Mesodermal cell (in vitro differentiated cells): ENCODE results near the gene ASH1L.
"Not testable (repeated sequence)": the region's sequence is repeated elsewhere in the genome, so short reads cannot be mapped to it uniquely, and the experiment has no call there.

Experiments
- H3K27ac ChIP-seq: 2 replicates; pipeline ENCODE4 v1.7.0; 2013; ENCODE audit warnings: mild to moderate bottlenecking, low read depth, low read length, moderate library complexity; ENCODE audit not compliant: severe bottlenecking
- H3K36me3 ChIP-seq: 2 replicates; pipeline ENCODE4 v1.7.1; 2013; ENCODE audit warnings: mild to moderate bottlenecking, low read length, moderate library complexity; ENCODE audit not compliant: control insufficient read depth, insufficient read depth
- H3K4me1 ChIP-seq: one replicate; pipeline ENCODE4 v1.7.1; 2013; ENCODE audit warnings: mild to moderate bottlenecking, low read length; ENCODE audit not compliant: insufficient read depth, control insufficient read depth, poor library complexity, severe bottlenecking
- H3K4me3 ChIP-seq: 2 replicates; pipeline ENCODE4 v1.7.0; 2013; ENCODE audit warnings: low read length, control low read depth, mild to moderate bottlenecking; ENCODE audit not compliant: insufficient read depth, poor library complexity, severe bottlenecking; ENCODE audit errors: extremely low read depth
- H3K9me3 ChIP-seq: 2 replicates; pipeline ENCODE4 v1.7.1; 2013; ENCODE audit warnings: mild to moderate bottlenecking, low read length, moderate library complexity; ENCODE audit not compliant: control insufficient read depth
- WGBS, 2 experiments: methylation state at CpG; one replicate each; pipeline ENCODE4 v1.1.5; 2013; ENCODE audit warnings: missing lambda C conversion rate in 2 of 2; ENCODE audit not compliant: insufficient coverage in 2 of 2; 5-methylcytosine and 5-hydroxymethylcytosine counted together

Gene ASH1L

GRCh38 chr1:155591770-155592169 is 29.2 kb upstream of the ASH1L start:
- Histone ChIP-seq H3K27ac (no peak overlapping the region), H3K4me3 (no peak overlapping the region), H3K9me3 (no peaks in the 10 kb centered on the region), H3K4me1 (no peaks in the 10 kb centered on the region), H3K36me3 (no peaks in the 10 kb centered on the region)
- WGBS, 2 experiments = 33 to 80% methylated on average over 1 to 2 of the region's 6 CpGs

GRCh38 chr1:155590516-155591247 is 28.1 kb upstream of the ASH1L start:
- not testable (repeated sequence) for H3K9me3 ChIP-seq, H3K4me3 ChIP-seq, H3K36me3 ChIP-seq, H3K4me1 ChIP-seq, H3K27ac ChIP-seq
- WGBS, 2 experiments = 94 to 97% methylated on average over 19 to 20 of the region's 20 CpGs

- not testable (repeated sequence) for H3K4me1 ChIP-seq, H3K36me3 ChIP-seq, H3K9me3 ChIP-seq, H3K27ac ChIP-seq, H3K4me3 ChIP-seq
- no CpG with 5 or more reads among the region's 3 CpGs for WGBS, 2 experiments
Observed at GRCh38 chr1:155589282-155589681, 26.7 kb upstream of the ASH1L start.

- WGBS, 2 experiments = 92 to 93% methylated on average over 5 of the region's 6 CpGs
- H3K27ac ChIP-seq, H3K4me1 ChIP-seq, H3K9me3 ChIP-seq, H3K4me3 ChIP-seq, H3K36me3 ChIP-seq: not testable (repeated sequence)
Observed at GRCh38 chr1:155583846-155584245, 21.2 kb upstream of the ASH1L start.

- H3K4me1 ChIP-seq, H3K27ac ChIP-seq, H3K9me3 ChIP-seq, H3K4me3 ChIP-seq: not testable (repeated sequence)
- 90% methylated on average over 4 of the region's 6 CpGs; no CpG with 5 or more reads in 1 of the 2 experiments for WGBS, 2 experiments
- peaks cover 10% of the 10 kb centered on the region for H3K36me3 ChIP-seq
Observed at GRCh38 chr1:155575608-155576007, 13.0 kb upstream of the ASH1L start.

- no peak overlapping the region for H3K27ac ChIP-seq
- no peaks in the 10 kb centered on the region for H3K9me3 ChIP-seq
- no peaks in the 10 kb centered on the region for H3K4me1 ChIP-seq
- WGBS, 2 experiments = 95 to 100% methylated on average over 2 to 3 of the region's 3 CpGs
- H3K4me3 ChIP-seq = no peak overlapping the region
- peaks cover 21% of the 10 kb centered on the region for H3K36me3 ChIP-seq
Observed at GRCh38 chr1:155574077-155574476, 11.5 kb upstream of the ASH1L start.

GRCh38 chr1:155570593-155570990 is 8.0 kb upstream of the ASH1L start:
- WGBS, 2 experiments = no CpG with 5 or more reads among the region's 4 CpGs

GRCh38 chr1:155569988-155570592 is 7.5 kb upstream of the ASH1L start:
- H3K9me3 ChIP-seq = no peaks in the 10 kb centered on the region
- H3K36me3 ChIP-seq = peaks cover 50% of the 10 kb centered on the region
- WGBS, 2 experiments = 96 to 100% methylated on average over 4 of the region's 6 CpGs
- H3K4me1 ChIP-seq = no peaks in the 10 kb centered on the region
- no peak overlapping the region for H3K4me3 ChIP-seq
- no peak overlapping the region for H3K27ac ChIP-seq

More at GRCh38 chr1:155570593-155570990, 8.0 kb upstream of the ASH1L start:
- Histone ChIP-seq H3K36me3 (peaks cover 46% of the 10 kb centered on the region), H3K4me3 (no peak overlapping the region), H3K9me3 (no peaks in the 10 kb centered on the region), H3K27ac (no peak overlapping the region), H3K4me1 (no peaks in the 10 kb centered on the region)

- H3K27ac ChIP-seq = peak overlapping the region; percentile 99
- not testable (repeated sequence) for H3K9me3 ChIP-seq, H3K4me1 ChIP-seq
- WGBS, 2 experiments = 3 to 6% methylated on average over 6 of the region's 19 CpGs
- peaks cover 32% of the 10 kb centered on the region for H3K36me3 ChIP-seq
- H3K4me3 ChIP-seq = peak overlapping the region; percentile 76
Observed at GRCh38 chr1:155563377-155564022, 897 bp upstream of the ASH1L start.

GRCh38 chr1:155561779-155562580 is 623 bp downstream of the ASH1L start:
- Histone ChIP-seq H3K27ac (peak overlapping the region; percentile 99), H3K36me3 (peaks cover 29% of the 10 kb centered on the region), H3K4me3 (peak overlapping the region; percentile 76)
- WGBS, 2 experiments = 0% methylated on average over 18 to 21 of the region's 56 CpGs
- not testable (repeated sequence) for H3K4me1 ChIP-seq, H3K9me3 ChIP-seq
